Neural cell (in vitro differentiated cells): ENCODE measurements around the gene SPON2. TPM values are rescaled to one million over a fixed set of nuclear protein-coding genes. Genes with fewer than 3 reads are reported as not detected.

Experiments
- H2AFZ ChIP-seq: fragments of 200-600, 300-800 bp; sonication (generic), shearing (Covaris generic); 2 replicates; pipeline ENCODE4 v1.6.0; 2014; ENCODE audit warnings: low read depth, mild to moderate bottlenecking, antibody characterized with exemption, low read length, moderate library complexity
- H3F3A ChIP-seq: fragments of 200-600 bp; shearing (Covaris generic); 2 replicates; pipeline ENCODE4 v1.6.1; 2016; ENCODE audit warnings: mild to moderate bottlenecking, moderate library complexity, mixed read lengths, antibody characterized with exemption, low read length; ENCODE audit not compliant: insufficient read depth, poor library complexity, severe bottlenecking
- H3K27ac ChIP-seq: fragments of 200-600, 300-800 bp; sonication (generic), shearing (Covaris generic); 2 replicates; pipeline ENCODE4 v1.5.1; 2014; ENCODE audit warnings: mild to moderate bottlenecking, low read length, moderate library complexity
- H3K27me3 ChIP-seq: fragments of 300-800, 200-600 bp; sonication (generic), shearing (Covaris generic); 2 replicates; pipeline ENCODE4 v1.6.0; 2014; ENCODE audit warnings: mild to moderate bottlenecking, low read depth, low read length, moderate library complexity; ENCODE audit not compliant: insufficient read depth
- H3K36me3 ChIP-seq: fragments of 300-800, 200-600 bp; sonication (generic), shearing (Covaris generic); 2 replicates; pipeline ENCODE4 v1.5.1; 2014; ENCODE audit warnings: mild to moderate bottlenecking, antibody characterized with exemption, low read length, moderate library complexity; ENCODE audit not compliant: insufficient read depth
- H3K4me2 ChIP-seq: fragments of 300-800, 200-600 bp; sonication (generic), shearing (Covaris generic); 2 replicates; pipeline ENCODE4 v1.6.0; 2014; ENCODE audit warnings: mild to moderate bottlenecking, low read length
- H3K4me3 ChIP-seq: fragments of 300-800, 200-600 bp; sonication (generic), shearing (Covaris generic); 2 replicates; pipeline ENCODE4 v1.5.1; 2014; ENCODE audit warnings: mild to moderate bottlenecking, low read length, moderate library complexity
- H3K79me2 ChIP-seq: fragments of 200-600 bp; shearing (Covaris generic); replicated peaks from 2 replicates; pipeline ENCODE4 v1.6.0; 2014; ENCODE audit warnings: mild to moderate bottlenecking, low read length, moderate library complexity; ENCODE audit not compliant: insufficient read depth
- H3K9ac ChIP-seq: fragments of 300-800, 200-600 bp; sonication (generic), shearing (Covaris generic); 2 replicates; pipeline ENCODE4 v1.6.1; 2016; ENCODE audit warnings: mild to moderate bottlenecking, low read length, mixed read lengths
- H3K9me2 ChIP-seq: fragments of 200-600 bp; shearing (Covaris generic); 2 replicates; pipeline ENCODE4 v1.6.1; 2016; ENCODE audit warnings: mild to moderate bottlenecking, low read length, mixed read lengths; ENCODE audit not compliant: insufficient read depth
- H3K9me3 ChIP-seq: fragments of 200-600, 300-800 bp; sonication (generic), shearing (Covaris generic); 2 replicates; pipeline ENCODE4 v1.6.1; 2016; ENCODE audit warnings: mild to moderate bottlenecking, mixed run types, low read length, moderate library complexity, mixed read lengths
- H4K20me1 ChIP-seq: fragments of 200-600 bp; shearing (Covaris generic); 2 replicates; pipeline ENCODE4 v1.6.1; 2016; ENCODE audit warnings: mild to moderate bottlenecking, mixed run types; ENCODE audit not compliant: insufficient read depth
- CTCF ChIP-seq: fragments of 450-650 bp; IDR thresholded peaks from 2 replicates; pipeline ENCODE4 v1.5.1; 2014; ENCODE audit warnings: antibody characterized with exemption, mild to moderate bottlenecking, moderate library complexity; ENCODE audit not compliant: poor library complexity, severe bottlenecking
- EP300 ChIP-seq: fragments of 450-650 bp; conservative IDR thresholded peaks from 2 replicates; pipeline ENCODE4 v1.6.1; 2014; ENCODE audit warnings: antibody characterized with exemption, mild to moderate bottlenecking, moderate library complexity; ENCODE audit not compliant: poor library complexity, severe bottlenecking
- POLR2AphosphoS5 ChIP-seq: IDR thresholded peaks from 2 replicates; pipeline ENCODE4 v1.6.1; 2012
- REST ChIP-seq: IDR thresholded peaks from 2 replicates; pipeline ENCODE4 v1.6.1; 2012; ENCODE audit warnings: borderline replicate concordance
- SMC3 ChIP-seq: fragments of 450-650 bp; conservative IDR thresholded peaks from 2 replicates; pipeline ENCODE4 v1.6.1; 2014; ENCODE audit warnings: antibody characterized with exemption, mild to moderate bottlenecking, moderate library complexity; ENCODE audit not compliant: poor library complexity
- TAF1 ChIP-seq: IDR thresholded peaks from 2 replicates; pipeline ENCODE4 v1.6.1; 2012; ENCODE audit warnings: low read depth
- polyA plus RNA-seq: library from polyadenylated mRNA; depleted of rRNA; stranded (reverse); fragments of >200 nt; gene quantifications from 2 replicates; pipeline ENCODE4 v1.2.3, GENCODE V29; 2014

Gene SPON2
- polyA plus RNA-seq, 1 donor from 2014 or later = 0.57 TPM

GRCh38 chr4:1220566-1220965, 48.2 kb upstream of the SPON2 start:
- H3K4me2 ChIP-seq = no peak overlapping the region
- peaks cover 2% of the 10 kb centered on the region for H3K79me2 ChIP-seq
- H3K36me3 ChIP-seq = no peaks in the 10 kb centered on the region
- no peak overlapping the region for H2AFZ ChIP-seq
- no peak overlapping the region for H3K27ac ChIP-seq
- H3K9me3 ChIP-seq = no peaks in the 10 kb centered on the region
- no peak for TF ChIP-seq SMC3
- TF ChIP-seq EP300 = no peak
- TF ChIP-seq REST = no peak
- TF ChIP-seq CTCF = no peak
- TF ChIP-seq POLR2AphosphoS5 = no peak
- TF ChIP-seq TAF1 = no peak
- H3K4me3 ChIP-seq = no peak overlapping the region
- H3K9me2 ChIP-seq = no peaks in the 10 kb centered on the region
- H4K20me1 ChIP-seq = no peaks in the 10 kb centered on the region
- no peak overlapping the region for H3K9ac ChIP-seq
- no peaks in the 10 kb centered on the region for H3K27me3 ChIP-seq
- H3F3A ChIP-seq = no peaks in the 10 kb centered on the region

GRCh38 chr4:1219566-1219950, 47.2 kb upstream of the SPON2 start:
- TF ChIP-seq REST = no peak
- H3K27me3 ChIP-seq = no peaks in the 10 kb centered on the region
- H3K9me3 ChIP-seq = no peaks in the 10 kb centered on the region
- no peak overlapping the region for H2AFZ ChIP-seq
- H3K79me2 ChIP-seq = peaks cover 2% of the 10 kb centered on the region
- H3K4me3 ChIP-seq = no peak overlapping the region
- H3K27ac ChIP-seq = no peak overlapping the region
- no peaks in the 10 kb centered on the region for H3K36me3 ChIP-seq
- H3K9ac ChIP-seq = no peak overlapping the region
- no peaks in the 10 kb centered on the region for H4K20me1 ChIP-seq
- no peaks in the 10 kb centered on the region for H3K9me2 ChIP-seq
- H3F3A ChIP-seq = no peaks in the 10 kb centered on the region
- H3K4me2 ChIP-seq = no peak overlapping the region
